NCI-H774 (cell line): ENCODE measurements around the gene UGT2B10.
"Not testable (repeated sequence)": the region's sequence is repeated elsewhere in the genome, so short reads cannot be mapped to it uniquely, and the experiment has no call there.

ENCODE experiments used
- DNase-seq: peaks from one replicate; lab custom pipeline; 2025; lab: John Stamatoyannopoulos, UW

Gene UGT2B10

DNA sequence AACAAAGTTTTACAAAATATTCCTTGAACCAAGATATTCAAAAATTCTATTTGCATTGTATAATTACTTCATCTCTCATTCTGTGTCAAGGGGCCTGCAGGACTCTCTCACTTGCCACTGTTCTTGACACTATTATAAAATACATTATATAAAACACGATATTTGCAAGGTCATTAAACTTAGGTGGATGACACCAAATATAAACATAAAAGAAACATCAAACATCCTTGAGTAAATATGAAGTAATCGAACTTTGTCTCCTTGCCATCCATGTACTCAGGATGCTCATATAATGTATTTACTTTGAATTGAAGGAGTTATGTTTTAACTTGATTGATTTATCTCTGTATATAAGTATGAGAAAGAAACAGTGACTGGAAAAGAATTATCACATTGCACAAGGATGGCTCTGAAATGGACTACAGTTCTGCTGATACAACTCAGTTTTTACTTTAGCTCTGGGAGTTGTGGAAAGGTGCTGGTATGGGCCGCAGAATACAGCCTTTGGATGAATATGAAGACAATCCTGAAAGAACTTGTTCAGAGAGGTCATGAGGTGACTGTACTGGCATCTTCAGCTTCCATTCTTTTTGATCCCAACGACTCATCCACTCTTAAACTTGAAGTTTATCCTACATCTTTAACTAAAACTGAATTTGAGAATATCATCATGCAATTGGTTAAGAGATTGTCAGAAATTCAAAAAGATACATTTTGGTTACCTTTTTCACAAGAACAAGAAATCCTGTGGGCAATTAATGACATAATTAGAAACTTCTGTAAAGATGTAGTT, at the start of gene UGT2B10:
TSS of gene UGT2B10 (plus strand) at position 378 of the 793 bp plus-strand sequence. CDS start at position 404, 26 bp downstream.
- not testable (repeated sequence) for DNase-seq

DNA sequence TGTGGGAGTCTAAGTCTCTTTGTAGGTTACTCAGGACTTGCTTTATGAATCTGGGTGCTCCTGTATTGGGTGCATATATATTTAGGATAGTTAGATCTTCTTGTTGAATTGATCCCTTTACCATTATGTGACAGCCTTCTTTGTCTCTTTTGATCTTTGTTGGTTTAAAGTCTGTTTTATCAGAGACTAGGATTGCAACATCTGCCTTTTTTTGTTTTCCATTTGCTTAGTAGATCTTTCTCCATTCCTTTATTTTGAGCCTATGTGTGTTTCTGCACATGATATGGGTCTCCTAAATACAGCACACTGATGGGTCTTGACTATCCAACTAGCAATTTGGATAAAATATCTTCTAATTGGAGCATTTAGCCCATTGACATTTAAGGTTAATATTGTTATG, 44.0 kb upstream of the UGT2B10 start:
- DNase-seq: not testable (repeated sequence)

DNA sequence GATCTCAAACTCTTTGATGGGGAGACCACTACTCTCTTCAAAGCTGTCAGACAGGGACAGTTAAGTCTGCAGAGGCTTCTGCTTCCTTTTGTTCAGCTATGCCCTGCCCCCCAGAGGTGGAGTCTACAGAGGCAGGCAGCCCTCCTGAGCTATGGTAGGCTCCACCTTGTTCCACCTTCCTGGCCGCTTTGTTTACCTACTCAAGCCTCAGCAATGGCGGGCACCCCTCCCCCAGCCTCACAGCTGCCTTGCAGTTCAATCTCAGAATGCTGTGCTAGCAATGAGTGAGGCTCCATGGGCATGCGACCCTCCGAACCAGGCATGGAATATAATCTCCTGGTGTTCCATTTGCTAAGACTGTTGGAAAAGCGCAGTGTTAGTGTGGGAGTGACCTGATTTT, 42.1 kb upstream of the UGT2B10 start:
- no peak for DNase-seq

DNA sequence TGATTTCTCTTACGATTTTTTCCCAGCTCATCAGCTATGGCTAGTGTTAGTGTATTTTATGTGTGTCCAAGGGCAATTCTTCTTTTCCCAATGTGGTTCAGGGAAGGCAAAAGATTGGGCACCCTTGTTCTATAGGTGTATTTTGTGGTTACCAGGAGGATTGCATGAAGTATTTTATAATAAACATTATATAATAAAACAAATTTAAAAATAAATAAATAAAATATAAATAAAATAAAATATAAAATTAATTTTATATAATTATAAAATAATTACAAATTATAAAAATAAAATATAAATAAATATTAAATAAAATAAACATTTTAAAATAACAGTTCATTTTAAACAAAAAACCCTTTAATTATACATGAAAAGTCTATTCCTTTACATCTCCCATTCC, 35.6 kb upstream of the UGT2B10 start:
- DNase-seq: no peak

DNA sequence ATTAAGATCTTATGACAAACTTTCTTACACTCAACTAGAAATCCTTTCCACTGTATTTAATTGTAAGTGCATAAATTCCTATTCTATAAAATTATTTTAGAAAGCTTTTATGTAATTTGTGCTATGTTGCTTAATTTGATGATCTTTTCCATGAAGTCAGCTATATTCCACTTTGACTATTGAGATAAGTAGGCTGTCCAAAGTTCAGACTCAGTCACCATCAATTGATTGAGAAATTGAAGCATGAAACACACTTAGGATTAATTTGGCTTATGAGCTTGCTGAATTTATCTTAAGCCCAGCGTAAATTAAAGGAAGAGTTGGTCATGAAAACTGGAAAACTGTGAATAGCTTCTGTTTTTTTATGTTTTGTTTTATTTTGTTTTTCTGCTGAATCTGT, 18.7 kb upstream of the UGT2B10 start:
- DNase-seq: no peak

DNA sequence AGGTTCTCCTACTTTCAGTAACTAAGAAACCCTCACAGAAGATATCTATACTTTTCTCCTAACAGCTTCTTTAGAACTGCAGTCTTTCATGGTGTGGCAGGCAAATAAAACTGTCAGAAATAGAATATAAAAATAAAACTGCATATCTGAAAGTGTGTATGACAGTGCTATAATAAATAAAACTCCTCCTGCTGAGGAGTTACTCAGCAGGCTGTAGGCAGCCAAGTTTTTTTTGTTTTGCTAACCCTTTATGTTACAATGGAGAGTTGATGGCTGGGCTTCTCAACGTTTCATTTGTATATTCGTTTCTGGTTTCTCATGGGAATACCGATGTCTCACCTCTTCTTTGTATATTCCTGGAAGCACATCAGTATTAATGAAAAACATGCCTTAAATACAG, 18.2 kb upstream of the UGT2B10 start:
- DNase-seq: no peak

DNA sequence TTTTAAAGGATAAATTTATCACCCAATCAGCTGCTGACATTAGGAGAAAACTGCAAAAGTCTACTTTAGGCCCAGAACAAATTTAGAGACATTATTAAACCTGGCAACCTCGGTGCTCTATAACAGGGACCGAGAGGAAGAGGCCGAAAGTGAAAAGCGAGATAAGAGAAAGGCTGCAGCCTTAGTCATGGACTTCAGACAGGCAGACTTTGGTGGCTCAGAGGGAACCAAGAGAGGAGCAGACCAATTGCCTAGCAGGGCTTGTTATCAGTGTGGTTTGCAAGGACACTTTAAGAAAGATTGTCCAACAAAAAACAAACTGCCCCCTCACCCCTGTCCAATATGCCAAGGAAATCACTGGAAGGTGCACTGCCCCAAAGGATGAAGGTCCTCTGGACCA, 12.8 kb upstream of the UGT2B10 start:
- no peak for DNase-seq

DNA sequence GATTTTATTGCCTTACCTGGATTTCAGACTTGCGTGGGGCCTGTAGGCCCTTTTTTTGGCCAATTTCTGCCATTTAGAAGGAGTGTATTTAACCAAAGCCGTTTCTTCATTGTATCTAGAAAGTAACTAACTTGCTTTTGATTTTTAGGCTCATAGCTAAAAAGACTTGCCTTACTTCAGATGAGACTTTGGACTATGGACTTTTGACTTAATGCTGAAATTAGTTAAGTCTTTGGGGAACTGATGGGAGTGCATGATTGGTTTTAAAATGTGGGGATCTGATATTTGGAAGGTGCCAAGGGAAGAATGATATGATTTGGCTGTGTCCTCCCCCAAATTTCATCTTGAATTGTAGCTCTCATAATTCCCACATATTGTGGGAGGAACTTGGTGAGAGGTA, 7.7 kb upstream of the UGT2B10 start:
- DNase-seq: no peak

DNA sequence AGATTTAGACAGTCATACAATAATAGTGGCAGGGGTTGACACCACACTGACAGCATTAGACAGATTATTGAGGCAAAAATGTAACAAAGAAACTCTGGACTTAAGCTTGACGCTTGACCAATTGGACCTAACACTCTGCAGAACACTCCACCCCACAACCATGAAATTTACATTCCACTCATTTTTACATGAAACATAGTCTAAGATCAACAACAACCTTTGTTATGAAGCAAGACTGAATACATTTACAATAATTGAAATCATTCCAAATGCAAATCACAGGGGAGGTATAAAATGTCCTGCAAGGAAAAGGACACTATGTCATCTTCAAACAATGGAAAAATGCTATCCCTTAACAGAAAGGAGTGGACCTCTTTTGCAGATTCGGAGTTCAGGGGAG, 4.9 kb upstream of the UGT2B10 start:
- DNase-seq: no peak

DNA sequence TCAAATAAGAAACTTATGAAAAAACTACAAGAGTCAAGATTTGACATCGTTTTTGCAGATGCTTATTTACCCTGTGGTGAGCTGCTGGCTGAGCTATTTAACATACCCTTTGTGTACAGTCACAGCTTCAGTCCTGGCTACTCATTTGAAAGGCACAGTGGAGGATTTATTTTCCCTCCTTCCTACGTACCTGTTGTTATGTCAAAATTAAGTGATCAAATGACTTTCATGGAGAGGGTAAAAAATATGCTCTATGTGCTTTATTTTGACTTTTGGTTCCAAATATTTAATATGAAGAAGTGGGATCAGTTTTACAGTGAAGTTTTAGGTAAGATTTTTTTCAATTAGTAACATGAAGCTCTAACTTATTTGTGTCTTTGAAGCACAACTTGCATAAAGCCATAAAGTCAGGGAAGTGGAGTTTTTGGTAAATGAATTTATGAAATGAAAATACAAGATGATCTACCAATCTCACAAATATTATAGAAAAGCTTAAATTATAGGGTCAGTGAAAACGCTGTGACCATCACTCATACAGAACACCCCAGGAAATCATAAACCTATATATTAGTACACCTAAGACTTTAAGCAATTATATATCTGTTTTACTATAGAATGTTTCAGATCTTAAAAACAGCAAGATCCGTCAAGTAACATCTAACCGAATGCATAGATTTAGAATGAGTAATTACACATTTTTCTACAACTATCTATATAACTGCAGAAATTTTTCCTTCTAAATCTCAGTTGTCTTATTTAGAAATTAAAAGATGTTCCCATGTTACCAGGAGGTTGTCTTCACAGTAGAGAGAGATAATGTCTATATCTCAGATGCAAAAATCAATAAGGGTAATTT, 844 bp downstream of the UGT2B10 start:
- not testable (repeated sequence) for DNase-seq

DNA sequence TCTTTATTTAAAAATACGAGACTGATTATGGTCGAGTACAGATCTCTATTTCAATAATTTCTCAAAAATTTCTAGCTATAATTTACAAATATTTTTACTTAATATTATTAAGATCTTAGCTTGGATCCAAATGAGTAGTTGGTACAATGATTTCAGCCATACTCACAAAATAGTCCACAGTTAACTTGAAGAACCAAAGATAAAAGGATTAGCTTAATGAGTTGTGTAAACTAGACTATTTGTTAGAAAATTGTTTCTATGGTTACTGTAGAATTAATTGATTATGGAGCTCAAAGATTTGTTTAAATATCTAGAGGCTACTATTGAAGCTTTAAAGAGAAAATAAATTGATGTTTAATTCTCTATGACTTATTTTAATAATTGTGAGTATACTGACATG, 1.6 kb downstream of the UGT2B10 start:
- no peak for DNase-seq

DNA sequence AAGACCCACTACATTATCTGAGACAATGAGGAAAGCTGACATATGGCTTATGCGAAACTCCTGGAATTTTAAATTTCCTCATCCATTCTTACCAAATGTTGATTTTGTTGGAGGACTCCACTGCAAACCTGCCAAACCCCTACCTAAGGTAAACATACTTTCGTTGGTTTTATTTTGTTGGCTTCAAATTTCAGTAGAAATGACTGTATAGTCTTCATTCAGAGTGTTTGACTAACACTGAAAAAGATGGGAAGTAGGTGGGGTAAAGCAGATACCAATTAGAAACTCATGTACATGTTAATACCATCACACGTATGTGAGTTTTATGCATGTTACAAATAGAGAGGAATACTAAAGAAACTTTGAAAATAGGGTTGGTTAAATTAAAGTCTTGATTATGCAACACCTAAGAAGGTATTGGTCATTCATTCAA, 2.3 kb downstream of the UGT2B10 start:
- not testable (repeated sequence) for DNase-seq

DNA sequence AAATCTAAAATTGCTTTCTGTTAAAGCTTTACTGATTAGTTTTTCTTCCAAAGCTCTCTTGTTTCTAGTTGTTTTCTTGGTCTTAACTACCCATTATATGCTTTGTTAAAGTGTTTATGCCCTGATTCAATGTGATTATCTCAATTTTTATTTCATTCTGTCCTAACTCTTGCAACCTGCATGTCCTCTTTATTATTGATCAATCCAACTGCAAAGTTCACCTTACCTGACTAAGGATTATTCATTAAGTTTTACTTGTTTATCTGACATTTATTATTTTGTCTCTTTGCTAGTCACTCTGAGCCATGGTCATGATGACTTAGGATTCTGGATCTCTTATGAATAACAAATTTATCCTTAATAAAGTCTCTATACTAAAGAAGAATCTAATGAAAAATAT, 15.8 kb downstream of the UGT2B10 start:
- DNase-seq: no peak

DNA sequence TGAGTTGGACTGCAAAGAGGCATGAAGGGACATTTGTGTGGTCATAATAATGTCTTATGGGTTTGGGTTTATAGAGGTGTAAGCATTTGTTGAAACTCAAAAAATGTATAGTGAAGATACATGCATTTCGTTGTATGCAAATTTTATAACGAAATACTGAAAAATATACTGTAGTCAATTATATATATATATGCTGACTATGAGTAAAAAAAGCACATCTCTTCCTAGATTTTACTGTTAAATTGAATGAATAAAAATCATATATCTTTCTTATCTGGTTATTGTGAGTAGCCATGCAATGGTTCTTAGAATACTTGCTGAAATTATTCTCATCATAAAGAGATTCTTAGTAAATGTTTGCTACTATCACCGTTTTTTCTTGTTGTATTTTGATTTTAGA, 34.5 kb downstream of the UGT2B10 start:
- no peak for DNase-seq

DNA sequence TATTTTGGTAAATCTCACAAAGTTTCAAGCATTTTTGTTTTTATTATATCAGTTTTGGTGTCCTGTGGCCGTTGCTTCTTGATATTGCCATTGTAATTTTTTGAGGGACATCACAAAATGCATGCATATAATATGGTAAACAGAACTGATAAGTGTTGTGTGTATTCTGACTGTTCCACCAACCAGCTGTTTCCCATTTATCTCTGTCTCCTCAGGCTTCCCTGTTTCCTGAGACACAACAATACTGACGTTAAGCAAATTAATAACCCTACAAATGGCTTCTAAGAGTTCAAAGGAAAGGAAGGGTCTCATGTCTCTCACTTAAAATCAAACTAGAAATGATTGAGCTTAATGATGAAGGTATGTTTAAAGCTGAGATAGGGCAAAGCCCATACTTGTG, 40.0 kb downstream of the UGT2B10 start:
- no peak for DNase-seq

DNA sequence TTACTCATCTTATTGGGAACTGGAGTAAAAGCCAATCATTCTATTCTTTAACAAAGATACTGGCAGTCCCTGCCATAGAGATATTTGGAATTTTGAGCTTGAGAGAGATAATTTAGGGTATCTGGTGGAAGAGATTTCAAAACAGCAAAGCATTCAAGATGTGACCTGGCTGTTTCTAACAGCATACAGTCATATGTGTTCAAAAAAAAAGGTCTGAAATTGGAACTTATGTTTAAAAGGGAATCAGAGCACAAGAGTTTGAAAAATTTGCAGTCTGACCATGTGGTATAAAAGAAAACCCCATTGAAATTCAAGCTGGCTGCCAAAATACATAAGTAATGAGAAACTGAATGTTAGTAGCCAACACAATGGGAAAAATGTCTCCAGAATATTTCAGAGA, 42.2 kb downstream of the UGT2B10 start:
- DNase-seq: no peak

DNA sequence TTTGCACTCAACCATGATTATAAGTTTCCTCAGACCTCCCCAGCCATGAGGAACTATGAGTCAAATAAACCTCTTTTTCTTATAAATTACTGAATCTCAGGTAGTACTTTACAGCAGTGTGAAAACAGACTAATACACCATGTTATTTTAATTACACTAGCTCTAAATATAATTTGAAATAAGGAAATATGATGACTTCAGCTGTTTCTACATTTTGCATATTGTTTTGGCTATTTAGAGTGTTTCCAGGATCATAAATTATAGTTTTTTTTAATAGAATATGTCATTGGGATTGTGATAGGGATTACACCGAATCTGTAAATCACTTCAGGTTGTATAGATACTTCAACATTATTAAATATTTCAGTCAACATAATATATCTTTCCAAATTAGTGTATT, 43.9 kb downstream of the UGT2B10 start:
- no peak for DNase-seq

DNA sequence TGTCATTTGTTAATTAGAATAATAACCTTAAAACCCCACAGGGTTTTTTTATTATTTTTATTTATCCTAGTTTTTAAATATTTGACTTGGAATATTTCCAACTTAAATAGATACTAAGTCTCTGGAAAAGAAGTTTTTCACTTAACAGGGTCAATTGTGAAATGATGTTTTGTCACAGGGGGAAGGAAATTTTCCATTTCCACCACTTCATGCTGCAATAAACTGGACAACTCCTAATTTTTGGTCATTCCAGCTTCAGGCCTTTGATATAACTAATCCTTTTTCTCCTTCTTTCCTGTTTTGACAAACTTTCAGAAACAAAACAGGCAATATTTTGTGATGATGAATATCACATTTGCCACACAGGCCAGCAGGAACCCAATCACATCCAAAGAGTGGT, 45.3 kb downstream of the UGT2B10 start:
- DNase-seq: no peak

DNA sequence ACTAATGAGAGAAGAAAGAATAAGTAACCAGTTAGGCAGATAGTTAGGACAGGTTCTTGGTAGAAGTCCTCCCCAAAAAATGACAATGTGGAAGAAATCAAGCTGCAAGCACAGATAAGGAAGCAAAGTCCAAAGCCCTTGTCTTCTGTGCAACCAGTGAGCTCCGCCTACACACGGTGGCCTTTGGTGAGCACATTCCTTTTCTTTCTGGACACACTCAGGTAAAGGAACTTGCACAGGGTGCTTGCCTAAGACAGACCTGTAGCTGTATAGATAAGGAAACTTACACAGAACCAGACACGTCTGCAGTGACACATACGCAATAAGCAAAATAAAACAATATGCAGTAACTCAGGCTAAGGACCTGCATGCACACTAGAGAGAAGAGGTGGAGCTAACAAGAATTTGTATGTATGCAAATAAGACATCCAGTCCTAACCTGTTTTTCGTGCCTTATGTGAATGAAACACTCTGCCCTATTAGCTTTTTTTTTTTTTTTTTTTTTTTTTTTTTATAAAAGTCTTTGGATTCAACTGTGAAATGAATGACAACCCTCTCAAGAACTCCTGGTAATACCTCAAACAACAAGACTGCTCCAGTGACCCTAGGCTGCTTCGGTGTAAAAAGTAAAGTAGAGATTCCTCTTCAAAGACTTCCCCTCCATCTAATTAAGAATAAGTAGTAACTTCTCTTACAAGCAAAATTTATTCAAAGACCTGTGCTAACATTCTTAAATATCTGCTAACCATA, 48.8 kb downstream of the UGT2B10 start:
- DNase-seq: no peak

DNA sequence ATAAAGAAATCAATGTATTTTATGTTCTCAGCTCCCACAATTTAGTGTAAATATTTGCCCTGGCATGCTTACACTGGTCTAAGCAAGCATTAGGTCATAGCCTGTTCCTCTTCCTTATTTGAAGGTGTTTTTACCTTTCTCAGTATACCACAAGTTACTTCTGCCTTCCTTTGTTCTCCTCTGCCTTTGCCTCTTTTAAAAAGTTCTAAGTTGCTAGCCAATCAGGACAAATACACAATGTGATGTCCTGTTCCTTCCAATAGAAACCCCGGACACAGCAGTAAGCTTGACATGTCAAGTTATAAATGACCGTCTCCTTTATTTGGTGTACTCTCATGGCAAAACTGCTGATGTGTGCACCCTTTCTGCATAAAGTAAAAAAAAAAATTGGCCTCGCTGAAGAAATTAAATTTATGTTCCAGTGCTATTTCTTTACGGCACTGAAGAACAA, 49.4 kb downstream of the UGT2B10 start:
- DNase-seq: no peak

DNA sequence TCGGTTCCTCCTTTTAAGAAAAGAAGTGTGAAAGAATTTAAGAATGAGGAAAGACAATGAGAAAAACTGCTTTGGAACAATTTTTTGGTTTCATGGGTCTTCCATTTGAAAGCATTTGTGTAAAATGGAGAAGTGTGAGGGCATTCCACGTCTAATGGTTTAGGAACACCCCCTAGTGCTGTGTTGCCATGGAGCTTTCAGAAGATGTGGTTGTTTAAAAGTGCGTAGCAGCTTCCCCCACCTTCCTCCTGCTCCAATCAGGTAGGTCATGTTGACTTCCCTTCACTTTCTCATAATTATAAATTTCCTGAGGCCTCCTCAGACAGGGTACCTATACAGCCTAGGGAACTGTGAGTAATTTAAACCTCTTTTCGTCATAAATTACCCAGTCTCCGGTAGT, 50.0 kb downstream of the UGT2B10 start:
- no peak for DNase-seq

DNA sequence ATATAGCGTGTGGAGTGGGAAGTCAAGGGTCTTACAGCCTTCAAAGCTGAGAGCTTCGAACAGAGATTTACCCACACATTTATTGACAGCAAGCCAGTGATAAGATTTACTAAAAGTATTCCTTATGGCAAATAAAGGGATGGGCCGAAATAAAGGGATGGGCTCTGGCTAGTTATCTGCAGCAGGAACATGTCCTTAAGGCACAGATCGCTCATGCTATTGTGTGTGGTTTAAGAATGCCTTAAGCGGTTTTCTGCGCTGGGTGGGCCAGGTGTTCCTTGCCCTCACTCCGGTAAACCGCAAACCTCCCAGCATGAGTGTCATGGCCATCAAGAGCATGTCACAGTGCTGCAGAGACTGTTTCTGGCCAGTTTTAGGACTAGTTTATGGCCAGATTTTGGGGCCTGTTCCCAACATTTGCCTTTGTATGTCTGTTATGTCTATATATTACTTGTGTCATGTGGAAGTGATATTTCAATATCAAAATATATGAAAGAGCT, 53.5 kb downstream of the UGT2B10 start:
- no peak for DNase-seq
